ENCODE data around the gene ZNF644.

DNA sequence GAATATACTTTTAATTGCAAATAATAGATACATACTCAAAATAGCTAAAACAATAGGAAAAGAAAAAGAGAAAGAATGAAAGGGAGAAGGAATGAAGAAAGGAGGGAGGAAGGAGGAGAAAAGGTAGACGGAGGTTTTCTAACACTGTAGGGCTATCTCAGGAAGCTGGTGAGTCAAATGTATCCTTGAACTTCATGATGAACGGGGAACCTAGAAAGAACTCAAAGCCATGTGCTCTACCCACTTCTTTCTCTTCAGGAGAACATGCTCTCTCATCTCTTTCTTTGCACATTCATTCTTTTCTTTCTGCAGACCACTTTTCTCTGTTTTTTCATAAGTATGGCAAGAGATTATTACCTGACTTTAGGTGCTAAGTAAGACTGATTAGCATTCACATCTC is 37.3 kb upstream of the ZNF644 start:
- TF ChIP-seq, protein P1, sequence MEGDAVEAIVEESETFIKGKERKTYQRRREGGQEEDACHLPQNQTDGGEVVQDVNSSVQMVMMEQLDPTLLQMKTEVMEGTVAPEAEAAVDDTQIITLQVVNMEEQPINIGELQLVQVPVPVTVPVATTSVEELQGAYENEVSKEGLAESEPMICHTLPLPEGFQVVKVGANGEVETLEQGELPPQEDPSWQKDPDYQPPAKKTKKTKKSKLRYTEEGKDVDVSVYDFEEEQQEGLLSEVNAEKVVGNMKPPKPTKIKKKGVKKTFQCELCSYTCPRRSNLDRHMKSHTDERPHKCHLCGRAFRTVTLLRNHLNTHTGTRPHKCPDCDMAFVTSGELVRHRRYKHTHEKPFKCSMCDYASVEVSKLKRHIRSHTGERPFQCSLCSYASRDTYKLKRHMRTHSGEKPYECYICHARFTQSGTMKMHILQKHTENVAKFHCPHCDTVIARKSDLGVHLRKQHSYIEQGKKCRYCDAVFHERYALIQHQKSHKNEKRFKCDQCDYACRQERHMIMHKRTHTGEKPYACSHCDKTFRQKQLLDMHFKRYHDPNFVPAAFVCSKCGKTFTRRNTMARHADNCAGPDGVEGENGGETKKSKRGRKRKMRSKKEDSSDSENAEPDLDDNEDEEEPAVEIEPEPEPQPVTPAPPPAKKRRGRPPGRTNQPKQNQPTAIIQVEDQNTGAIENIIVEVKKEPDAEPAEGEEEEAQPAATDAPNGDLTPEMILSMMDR (IDR thresholded peaks at IDR 0.05), result no peak
- no peak for TF ChIP-seq NR3C1 (CRISPR knock-in tag; conservative IDR thresholded peaks at IDR 0.05; ENCODE audit: low read depth)
- no peak for TF ChIP-seq ELF4 (CRISPR knock-in tag; IDR thresholded peaks at IDR 0.05; ENCODE audit: low read depth)
- TF ChIP-seq, protein P2, sequence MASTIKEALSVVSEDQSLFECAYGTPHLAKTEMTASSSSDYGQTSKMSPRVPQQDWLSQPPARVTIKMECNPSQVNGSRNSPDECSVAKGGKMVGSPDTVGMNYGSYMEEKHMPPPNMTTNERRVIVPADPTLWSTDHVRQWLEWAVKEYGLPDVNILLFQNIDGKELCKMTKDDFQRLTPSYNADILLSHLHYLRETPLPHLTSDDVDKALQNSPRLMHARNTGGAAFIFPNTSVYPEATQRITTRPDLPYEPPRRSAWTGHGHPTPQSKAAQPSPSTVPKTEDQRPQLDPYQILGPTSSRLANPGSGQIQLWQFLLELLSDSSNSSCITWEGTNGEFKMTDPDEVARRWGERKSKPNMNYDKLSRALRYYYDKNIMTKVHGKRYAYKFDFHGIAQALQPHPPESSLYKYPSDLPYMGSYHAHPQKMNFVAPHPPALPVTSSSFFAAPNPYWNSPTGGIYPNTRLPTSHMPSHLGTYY (CRISPR knock-in tag; IDR thresholded peaks at IDR 0.05), result no peak
- TF ChIP-seq, protein P3, sequence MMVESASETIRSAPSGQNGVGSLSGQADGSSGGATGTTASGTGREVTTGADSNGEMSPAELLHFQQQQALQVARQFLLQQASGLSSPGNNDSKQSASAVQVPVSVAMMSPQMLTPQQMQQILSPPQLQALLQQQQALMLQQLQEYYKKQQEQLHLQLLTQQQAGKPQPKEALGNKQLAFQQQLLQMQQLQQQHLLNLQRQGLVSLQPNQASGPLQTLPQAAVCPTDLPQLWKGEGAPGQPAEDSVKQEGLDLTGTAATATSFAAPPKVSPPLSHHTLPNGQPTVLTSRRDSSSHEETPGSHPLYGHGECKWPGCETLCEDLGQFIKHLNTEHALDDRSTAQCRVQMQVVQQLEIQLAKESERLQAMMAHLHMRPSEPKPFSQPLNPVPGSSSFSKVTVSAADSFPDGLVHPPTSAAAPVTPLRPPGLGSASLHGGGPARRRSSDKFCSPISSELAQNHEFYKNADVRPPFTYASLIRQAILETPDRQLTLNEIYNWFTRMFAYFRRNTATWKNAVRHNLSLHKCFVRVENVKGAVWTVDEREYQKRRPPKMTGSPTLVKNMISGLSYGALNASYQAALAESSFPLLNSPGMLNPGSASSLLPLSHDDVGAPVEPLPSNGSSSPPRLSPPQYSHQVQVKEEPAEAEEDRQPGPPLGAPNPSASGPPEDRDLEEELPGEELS (CRISPR knock-in tag; IDR thresholded peaks at IDR 0.05), result no peak
- no peak for TF ChIP-seq NR1H2 (CRISPR knock-in tag; IDR thresholded peaks at IDR 0.05)
- TF ChIP-seq ZNF138 (CRISPR knock-in tag; conservative IDR thresholded peaks at IDR 0.05), result no peak
- TF ChIP-seq, protein P4, sequence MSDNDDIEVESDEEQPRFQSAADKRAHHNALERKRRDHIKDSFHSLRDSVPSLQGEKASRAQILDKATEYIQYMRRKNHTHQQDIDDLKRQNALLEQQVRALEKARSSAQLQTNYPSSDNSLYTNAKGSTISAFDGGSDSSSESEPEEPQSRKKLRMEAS (CRISPR knock-in tag; IDR thresholded peaks at IDR 0.05), result no peak
- no peak for TF ChIP-seq TEAD4 (CRISPR knock-in tag; IDR thresholded peaks at IDR 0.05)
- TF ChIP-seq, protein P5, sequence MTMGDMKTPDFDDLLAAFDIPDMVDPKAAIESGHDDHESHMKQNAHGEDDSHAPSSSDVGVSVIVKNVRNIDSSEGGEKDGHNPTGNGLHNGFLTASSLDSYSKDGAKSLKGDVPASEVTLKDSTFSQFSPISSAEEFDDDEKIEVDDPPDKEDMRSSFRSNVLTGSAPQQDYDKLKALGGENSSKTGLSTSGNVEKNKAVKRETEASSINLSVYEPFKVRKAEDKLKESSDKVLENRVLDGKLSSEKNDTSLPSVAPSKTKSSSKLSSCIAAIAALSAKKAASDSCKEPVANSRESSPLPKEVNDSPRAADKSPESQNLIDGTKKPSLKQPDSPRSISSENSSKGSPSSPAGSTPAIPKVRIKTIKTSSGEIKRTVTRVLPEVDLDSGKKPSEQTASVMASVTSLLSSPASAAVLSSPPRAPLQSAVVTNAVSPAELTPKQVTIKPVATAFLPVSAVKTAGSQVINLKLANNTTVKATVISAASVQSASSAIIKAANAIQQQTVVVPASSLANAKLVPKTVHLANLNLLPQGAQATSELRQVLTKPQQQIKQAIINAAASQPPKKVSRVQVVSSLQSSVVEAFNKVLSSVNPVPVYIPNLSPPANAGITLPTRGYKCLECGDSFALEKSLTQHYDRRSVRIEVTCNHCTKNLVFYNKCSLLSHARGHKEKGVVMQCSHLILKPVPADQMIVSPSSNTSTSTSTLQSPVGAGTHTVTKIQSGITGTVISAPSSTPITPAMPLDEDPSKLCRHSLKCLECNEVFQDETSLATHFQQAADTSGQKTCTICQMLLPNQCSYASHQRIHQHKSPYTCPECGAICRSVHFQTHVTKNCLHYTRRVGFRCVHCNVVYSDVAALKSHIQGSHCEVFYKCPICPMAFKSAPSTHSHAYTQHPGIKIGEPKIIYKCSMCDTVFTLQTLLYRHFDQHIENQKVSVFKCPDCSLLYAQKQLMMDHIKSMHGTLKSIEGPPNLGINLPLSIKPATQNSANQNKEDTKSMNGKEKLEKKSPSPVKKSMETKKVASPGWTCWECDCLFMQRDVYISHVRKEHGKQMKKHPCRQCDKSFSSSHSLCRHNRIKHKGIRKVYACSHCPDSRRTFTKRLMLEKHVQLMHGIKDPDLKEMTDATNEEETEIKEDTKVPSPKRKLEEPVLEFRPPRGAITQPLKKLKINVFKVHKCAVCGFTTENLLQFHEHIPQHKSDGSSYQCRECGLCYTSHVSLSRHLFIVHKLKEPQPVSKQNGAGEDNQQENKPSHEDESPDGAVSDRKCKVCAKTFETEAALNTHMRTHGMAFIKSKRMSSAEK (CRISPR knock-in tag; IDR thresholded peaks at IDR 0.05; ENCODE audit: borderline replicate concordance), result no peak
- TF ChIP-seq, protein P6, sequence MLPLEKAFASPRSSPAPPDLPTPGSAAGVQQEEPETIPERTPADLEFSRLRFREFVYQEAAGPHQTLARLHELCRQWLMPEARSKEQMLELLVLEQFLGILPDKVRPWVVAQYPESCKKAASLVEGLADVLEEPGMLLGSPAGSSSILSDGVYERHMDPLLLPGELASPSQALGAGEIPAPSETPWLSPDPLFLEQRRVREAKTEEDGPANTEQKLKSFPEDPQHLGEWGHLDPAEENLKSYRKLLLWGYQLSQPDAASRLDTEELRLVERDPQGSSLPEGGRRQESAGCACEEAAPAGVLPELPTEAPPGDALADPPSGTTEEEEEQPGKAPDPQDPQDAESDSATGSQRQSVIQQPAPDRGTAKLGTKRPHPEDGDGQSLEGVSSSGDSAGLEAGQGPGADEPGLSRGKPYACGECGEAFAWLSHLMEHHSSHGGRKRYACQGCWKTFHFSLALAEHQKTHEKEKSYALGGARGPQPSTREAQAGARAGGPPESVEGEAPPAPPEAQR (CRISPR knock-in tag; IDR thresholded peaks at IDR 0.05), result no peak
- TF ChIP-seq, protein P7, sequence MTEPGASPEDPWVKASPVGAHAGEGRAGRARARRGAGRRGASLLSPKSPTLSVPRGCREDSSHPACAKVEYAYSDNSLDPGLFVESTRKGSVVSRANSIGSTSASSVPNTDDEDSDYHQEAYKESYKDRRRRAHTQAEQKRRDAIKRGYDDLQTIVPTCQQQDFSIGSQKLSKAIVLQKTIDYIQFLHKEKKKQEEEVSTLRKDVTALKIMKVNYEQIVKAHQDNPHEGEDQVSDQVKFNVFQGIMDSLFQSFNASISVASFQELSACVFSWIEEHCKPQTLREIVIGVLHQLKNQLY (CRISPR knock-in tag; IDR thresholded peaks at IDR 0.05), result no peak
- TF ChIP-seq, protein P8, sequence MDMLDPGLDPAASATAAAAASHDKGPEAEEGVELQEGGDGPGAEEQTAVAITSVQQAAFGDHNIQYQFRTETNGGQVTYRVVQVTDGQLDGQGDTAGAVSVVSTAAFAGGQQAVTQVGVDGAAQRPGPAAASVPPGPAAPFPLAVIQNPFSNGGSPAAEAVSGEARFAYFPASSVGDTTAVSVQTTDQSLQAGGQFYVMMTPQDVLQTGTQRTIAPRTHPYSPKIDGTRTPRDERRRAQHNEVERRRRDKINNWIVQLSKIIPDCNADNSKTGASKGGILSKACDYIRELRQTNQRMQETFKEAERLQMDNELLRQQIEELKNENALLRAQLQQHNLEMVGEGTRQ (CRISPR knock-in tag; IDR thresholded peaks at IDR 0.05), result no peak
- TF ChIP-seq EMX1 (CRISPR knock-in tag; IDR thresholded peaks at IDR 0.05), result no peak

All from WTC11 (cell line).